Suprapubic skin (tissue), 4 donors: ENCODE measurements around the gene ELMOD2. TPM values are rescaled to one million over a fixed set of nuclear protein-coding genes. Genes with fewer than 3 reads are reported as not detected.

Experiments used
- DNase-seq, 2 donors: peaks; one replicate each; pipeline ENCODE4 v3.0.0-alpha.2; 2019; ENCODE audit warnings: low spot score in 2 of 2
- H3K27ac ChIP-seq: fragments of 200-600 bp; sonication (generic); one replicate; pipeline ENCODE4 v1.5.1; 2019
- H3K27me3 ChIP-seq: fragments of 200-600 bp; sonication (generic); one replicate; pipeline ENCODE4 v1.5.1; 2019
- H3K36me3 ChIP-seq: fragments of 200-600 bp; sonication (generic); one replicate; pipeline ENCODE4 v1.5.1; 2019
- H3K4me1 ChIP-seq: fragments of 200-600 bp; sonication (generic); one replicate; pipeline ENCODE4 v1.5.1; 2019
- H3K4me3 ChIP-seq: fragments of 200-600 bp; sonication (generic); one replicate; pipeline ENCODE4 v1.5.1; 2019; ENCODE audit warnings: mild to moderate bottlenecking
- H3K9me3 ChIP-seq: fragments of 200-600 bp; sonication (generic); one replicate; pipeline ENCODE4 v1.5.1; 2019
- CTCF ChIP-seq, 2 donors: fragments of 200-600 bp in 1 of 2; fragments of 450-650 bp in 1 of 2; sonication (generic) in 1 of 2; IDR thresholded peaks; one replicate each; pipeline ENCODE4 v1.5.1; 2016 to 2019; ENCODE audit warnings: antibody characterized with exemption in 2 of 2, mild to moderate bottlenecking in 1 of 2, moderate library complexity in 1 of 2
- EP300 ChIP-seq: sonication (generic); formaldehyde crosslinking; IDR thresholded peaks from one replicate; pipeline ENCODE4 v1.6.1; 2017; ENCODE audit warnings: antibody characterized with exemption
- POLR2A ChIP-seq, 2 donors: fragments of 450-650 bp; IDR thresholded peaks; one replicate each; pipeline ENCODE4 v1.6.1; 2017; ENCODE audit warnings: antibody characterized with exemption in 2 of 2, mild to moderate bottlenecking in 2 of 2, moderate library complexity in 2 of 2
- POLR2AphosphoS5 ChIP-seq, 3 donors: sonication (generic); formaldehyde crosslinking; IDR thresholded peaks; one replicate each; pipeline ENCODE4 v1.6.1; 2017; ENCODE audit warnings: antibody characterized with exemption in 3 of 3
- WGBS: methylation state at CpG from one replicate; pipeline ENCODE4 v1.1.5; 2018; 5-methylcytosine and 5-hydroxymethylcytosine counted together
- total RNA-seq, 4 donors: library from RNA; depleted of rRNA; stranded (reverse); fragments of >200 nt; gene quantifications; one replicate each; pipeline ENCODE4 v1.1.0, GENCODE V29; 2016

ELMOD2 gene, protein sequence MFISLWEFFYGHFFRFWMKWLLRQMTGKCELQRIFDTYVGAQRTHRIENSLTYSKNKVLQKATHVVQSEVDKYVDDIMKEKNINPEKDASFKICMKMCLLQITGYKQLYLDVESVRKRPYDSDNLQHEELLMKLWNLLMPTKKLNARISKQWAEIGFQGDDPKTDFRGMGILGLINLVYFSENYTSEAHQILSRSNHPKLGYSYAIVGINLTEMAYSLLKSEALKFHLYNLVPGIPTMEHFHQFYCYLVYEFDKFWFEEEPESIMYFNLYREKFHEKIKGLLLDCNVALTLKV
- 10 to 100 TPM; 12.2 to 20.8 (median 17.1) TPM for total RNA-seq

- H3K4me3 ChIP-seq, result peak within 1 kb of the TSS; percentile 81
Observed at GRCh38 chr4:140523857-140524742, at the start of gene ELMOD2. Gene ELMOD2 (plus strand): TSS chr4:140524168. CDS start chr4:140525429, 1,261 bp downstream.

GRCh38 chr4:140483445-140483844 is 40.5 kb upstream of the ELMOD2 start:
- no peaks in the 10 kb centered on the region for H3K36me3 ChIP-seq
- no peaks in the 10 kb centered on the region for H3K4me1 ChIP-seq
- no peak for TF ChIP-seq EP300
- no peak for TF ChIP-seq POLR2AphosphoS5 (IDR thresholded peaks at IDR 0.05)
- no peak for TF ChIP-seq POLR2A (IDR thresholded peaks at IDR 0.05)
- TF ChIP-seq CTCF (IDR thresholded peaks at IDR 0.05), result no peak
- H3K4me3 ChIP-seq, result no peak overlapping the region
- WGBS, result 90% methylated on average over 4 of the region's 4 CpGs
- no peaks in the 10 kb centered on the region for H3K27me3 ChIP-seq
- H3K9me3 ChIP-seq, result no peaks in the 10 kb centered on the region
- no peak for DNase-seq
- H3K27ac ChIP-seq, result no peak overlapping the region

More at GRCh38 chr4:140523857-140524742, at the start of gene ELMOD2:
- peaks cover 8% of the 10 kb centered on the region for H3K4me1 ChIP-seq
- H3K27me3 ChIP-seq, result no peaks in the 10 kb centered on the region
- WGBS, result 0% methylated on average over 30 of the region's 77 CpGs
- TF ChIP-seq CTCF (IDR thresholded peaks at IDR 0.05), result peak; percentile 74 to 97
- no peak for TF ChIP-seq POLR2AphosphoS5 (IDR thresholded peaks at IDR 0.05)
- TF ChIP-seq EP300, result no peak
- no peak for TF ChIP-seq POLR2A (IDR thresholded peaks at IDR 0.05)
- H3K36me3 ChIP-seq, result peaks cover 6% of the 10 kb centered on the region
- DNase-seq, result peak; percentile 98 to 99
- peak within 1 kb of the TSS; percentile 76 for H3K27ac ChIP-seq
- H3K9me3 ChIP-seq, result no peaks in the 10 kb centered on the region

DNA sequence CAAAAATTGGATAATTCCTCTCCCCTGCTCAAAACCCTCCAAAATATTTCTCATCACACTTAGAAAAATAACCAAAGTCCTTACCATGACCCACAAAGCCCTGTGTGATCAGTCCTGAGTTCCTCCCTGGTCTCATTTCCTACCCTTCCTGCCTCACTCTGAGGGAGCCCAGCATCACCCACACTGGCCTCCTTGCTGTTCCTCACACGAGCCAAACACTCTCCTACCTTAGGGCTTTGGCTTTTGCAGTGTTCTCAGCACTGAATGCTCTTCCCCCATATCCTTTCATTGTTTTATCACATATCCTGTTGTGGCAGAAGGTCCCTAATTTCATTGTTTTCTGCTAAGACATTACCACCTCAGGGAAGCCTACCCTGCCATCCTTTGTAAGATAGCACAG is 38.0 kb upstream of the ELMOD2 start:
- no peak overlapping the region for H3K27ac ChIP-seq
- H3K9me3 ChIP-seq, result no peaks in the 10 kb centered on the region
- DNase-seq, result no peak
- H3K36me3 ChIP-seq, result no peaks in the 10 kb centered on the region
- no peak overlapping the region for H3K4me3 ChIP-seq
- no peaks in the 10 kb centered on the region for H3K4me1 ChIP-seq
- no peaks in the 10 kb centered on the region for H3K27me3 ChIP-seq
- WGBS, result 59% methylated on average over 1 of the region's 1 CpG
- TF ChIP-seq POLR2AphosphoS5 (IDR thresholded peaks at IDR 0.05) (no peak), POLR2A (IDR thresholded peaks at IDR 0.05) (no peak), CTCF (IDR thresholded peaks at IDR 0.05) (no peak), EP300 (no peak)

- DNase-seq, result no peak
- H3K4me3 ChIP-seq, result peak overlapping the region; percentile 34
- no peak for TF ChIP-seq EP300
- no peak for TF ChIP-seq POLR2AphosphoS5 (IDR thresholded peaks at IDR 0.05)
- TF ChIP-seq CTCF (IDR thresholded peaks at IDR 0.05), result no peak
- TF ChIP-seq POLR2A (IDR thresholded peaks at IDR 0.05), result no peak
- H3K4me1 ChIP-seq, result peaks cover 4% of the 10 kb centered on the region
- H3K27me3 ChIP-seq, result peaks cover 72% of the 10 kb centered on the region
- H3K9me3 ChIP-seq, result no peaks in the 10 kb centered on the region
- no peaks in the 10 kb centered on the region for H3K36me3 ChIP-seq
- WGBS, result 90% methylated on average over 11 of the region's 11 CpGs
- H3K27ac ChIP-seq, result no peak overlapping the region
Observed at GRCh38 chr4:140497405-140497746, 26.6 kb upstream of the ELMOD2 start.
